ENCODE results near the gene TPX2.
A peak's percentile ranks its signal among the peaks of the same experiment; 100 is the strongest.
"Not testable (repeated sequence)": the region's sequence is repeated elsewhere in the genome, so short reads cannot be mapped to it uniquely, and the experiment has no call there.

The TPX2 gene

DNA sequence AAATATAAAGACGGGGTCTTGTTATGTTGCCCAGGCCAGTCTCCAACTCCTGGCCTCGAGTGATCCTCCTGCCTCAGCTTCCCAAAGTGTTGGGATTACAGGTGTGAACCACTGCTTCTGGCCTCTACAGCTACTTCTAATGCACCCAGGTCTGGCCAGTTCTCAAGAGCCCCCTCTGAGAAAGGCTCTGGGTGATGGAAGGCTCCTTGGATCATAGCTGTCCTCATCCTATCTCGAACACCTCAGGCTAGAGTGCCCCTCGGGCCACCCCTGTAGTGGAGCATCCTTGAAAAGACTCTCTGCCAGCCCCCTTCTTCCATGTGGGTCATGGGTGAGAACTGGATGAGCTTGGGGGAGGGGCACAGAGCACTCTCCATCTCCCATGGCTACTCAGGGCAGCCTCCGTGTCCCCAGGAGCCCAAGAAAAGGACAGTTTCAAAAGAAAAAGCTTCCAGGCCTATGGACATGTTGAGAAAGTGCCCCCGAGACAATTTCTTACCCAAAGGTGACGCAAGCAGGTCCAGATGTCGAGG lies 79.4 kb downstream of the TPX2 start:
- no peak for DNase-seq

DNA sequence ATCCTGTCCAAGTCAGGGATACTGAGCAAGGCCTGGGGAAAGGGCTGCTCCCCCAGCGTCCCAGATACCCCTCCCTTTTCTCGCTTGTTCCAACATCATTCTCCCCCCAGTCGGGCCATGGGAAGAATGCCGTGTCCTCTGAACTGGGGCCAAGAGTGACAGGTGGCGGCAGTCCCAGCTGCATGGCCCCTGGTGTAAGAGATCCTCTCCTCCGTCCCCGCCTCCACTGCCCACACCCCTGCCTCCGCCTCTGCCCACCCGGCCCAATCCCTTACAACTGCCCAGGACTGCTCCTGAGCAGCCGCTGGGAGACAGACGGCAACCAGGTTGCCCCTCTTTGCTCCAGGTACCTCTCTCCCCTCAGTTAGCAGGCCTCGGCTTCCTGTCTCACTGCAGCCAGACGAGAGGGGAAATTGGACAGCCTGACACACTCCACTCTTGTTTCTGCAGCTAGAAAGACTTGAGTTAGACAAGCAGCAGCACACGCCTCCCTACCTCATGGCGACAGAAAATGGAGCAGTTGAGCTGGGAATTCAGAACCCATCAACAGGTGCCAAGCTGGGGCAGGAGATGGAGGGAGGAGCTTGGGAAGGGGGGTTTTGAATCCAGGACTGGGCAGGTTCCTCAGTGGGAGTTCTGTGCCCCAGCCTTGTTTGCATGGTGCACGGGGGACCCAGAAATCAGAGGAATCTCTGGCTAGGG lies 80.1 kb downstream of the TPX2 start, which contains the start of gene MYLK2:
Gene MYLK2 (plus strand): TSS at position 274 of the 702 bp plus-strand sequence. CDS start 225 bp downstream, at position 499.
- no peak for DNase-seq

DNA sequence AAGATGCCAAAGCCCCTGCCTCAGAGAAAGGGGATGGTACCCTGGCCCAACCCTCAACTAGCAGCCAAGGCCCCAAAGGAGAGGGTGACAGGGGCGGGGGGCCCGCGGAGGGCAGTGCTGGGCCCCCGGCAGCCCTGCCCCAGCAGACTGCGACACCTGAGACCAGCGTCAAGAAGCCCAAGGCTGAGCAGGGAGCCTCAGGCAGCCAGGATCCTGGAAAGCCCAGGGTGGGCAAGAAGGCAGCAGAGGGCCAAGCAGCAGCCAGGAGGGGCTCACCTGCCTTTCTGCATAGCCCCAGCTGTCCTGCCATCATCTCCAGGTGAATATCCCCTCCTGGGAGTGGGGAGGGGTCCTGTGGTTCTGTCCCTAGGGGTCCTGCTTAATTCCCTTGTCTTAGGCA lies 81.1 kb downstream of the TPX2 start:
- DNase-seq = no peak

DNA sequence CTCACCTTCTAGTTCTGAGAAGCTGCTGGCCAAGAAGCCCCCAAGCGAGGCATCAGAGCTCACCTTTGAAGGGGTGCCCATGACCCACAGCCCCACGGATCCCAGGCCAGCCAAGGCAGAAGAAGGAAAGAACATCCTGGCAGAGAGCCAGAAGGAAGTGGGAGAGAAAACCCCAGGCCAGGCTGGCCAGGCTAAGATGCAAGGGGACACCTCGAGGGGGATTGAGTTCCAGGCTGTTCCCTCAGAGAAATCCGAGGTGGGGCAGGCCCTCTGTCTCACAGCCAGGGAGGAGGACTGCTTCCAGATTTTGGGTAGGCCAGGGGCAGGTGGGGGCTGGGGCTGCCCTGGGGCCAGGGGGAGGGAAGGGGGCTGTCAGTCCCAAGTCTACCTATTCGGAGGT lies 82.3 kb downstream of the TPX2 start:
- no peak for DNase-seq

DNA sequence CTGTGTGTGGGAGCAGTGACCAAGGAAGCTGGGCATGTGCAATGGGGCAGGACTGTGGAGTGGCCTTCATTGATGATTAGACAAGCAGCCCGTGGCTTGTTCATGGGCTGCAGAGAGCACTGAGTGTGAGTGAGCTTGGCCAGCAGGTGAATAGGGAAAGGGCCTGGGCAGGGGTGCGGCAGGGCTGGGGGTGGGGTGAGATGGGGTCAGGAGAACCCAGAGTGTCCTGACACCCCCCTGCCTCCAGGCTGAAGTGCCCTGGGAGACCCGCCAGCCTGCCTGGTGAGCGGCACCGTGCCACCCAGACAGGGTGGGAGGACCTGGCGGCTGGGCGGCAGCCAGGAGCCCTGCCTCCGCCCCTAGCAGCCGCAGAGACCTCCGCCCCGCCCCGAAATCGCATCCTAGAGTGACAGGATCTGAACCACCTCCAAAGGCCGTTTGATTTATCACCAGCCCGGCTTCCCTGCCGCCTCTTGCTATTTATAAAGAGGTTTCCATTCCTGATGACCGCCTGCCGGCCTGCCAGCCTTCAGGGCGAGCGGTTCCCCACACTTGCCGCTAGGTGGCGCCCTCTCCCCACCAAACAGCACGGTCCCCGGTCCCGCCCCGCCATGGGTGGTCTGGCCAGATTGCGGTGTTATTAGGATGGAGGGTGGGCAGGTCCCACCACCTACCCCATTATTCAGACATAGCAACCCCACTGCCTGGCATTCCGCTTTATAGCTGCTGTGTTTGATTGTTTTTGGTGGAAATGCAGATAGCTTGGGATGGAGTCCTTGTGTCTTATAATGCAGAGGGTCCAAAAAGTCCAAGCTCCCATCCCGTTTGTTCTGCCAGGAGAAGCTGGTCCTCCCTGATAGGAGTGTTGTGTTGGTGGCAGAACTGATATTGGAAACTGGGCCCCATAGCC lies 83.6 kb downstream of the TPX2 start:
- DNase-seq = peak; percentile 73

DNA sequence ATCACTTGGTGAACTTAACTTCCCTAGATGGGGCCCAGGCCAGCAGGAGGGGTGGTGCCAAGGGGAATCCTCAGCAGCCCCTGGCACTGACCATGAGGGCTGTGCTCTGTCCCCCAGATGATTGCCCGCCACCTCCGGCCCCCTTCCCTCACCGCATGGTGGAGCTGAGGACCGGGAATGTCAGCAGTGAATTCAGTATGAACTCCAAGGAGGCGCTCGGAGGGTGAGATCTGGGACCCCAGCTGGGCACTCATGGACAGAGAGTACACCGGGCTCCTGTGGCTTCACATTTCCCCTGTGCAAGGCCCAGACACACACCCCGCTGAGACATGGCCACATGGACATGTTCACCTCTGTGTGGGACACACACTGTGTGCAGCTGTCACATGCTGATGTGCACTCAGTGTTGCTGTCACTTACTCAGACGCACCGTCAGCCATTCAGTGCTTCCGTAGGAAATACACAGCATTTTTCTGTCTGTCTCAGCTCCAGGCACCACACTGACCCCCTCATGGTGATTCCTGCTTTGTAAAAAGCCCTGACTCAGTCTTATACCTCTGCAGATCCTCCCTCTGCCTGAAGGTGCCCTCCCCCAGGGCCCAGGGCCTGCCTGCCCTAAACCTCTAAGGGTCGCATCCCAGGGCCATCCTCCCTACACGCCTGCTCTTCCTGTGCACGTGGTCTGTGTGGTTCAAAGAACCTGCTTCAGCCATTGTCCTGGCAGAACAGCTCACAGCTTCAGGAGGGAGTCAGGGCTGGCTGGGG lies 84.5 kb downstream of the TPX2 start:
- DNase-seq = no peak

DNA sequence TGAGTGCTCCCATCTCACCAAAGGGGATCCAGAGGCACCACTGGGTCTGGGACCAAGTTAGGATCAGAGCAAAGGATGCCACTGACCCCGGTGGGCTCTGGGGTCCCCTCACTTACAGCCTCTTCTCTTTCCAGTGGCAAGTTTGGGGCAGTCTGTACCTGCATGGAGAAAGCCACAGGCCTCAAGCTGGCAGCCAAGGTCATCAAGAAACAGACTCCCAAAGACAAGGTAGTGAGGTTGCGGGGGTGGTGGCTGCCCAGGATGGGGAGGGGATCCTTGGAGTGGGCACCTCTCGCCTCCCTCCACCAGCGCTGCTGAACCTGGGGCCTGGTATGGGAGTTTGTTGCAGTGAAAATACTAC lies 85.0 kb downstream of the TPX2 start:
- no peak for DNase-seq

DNA sequence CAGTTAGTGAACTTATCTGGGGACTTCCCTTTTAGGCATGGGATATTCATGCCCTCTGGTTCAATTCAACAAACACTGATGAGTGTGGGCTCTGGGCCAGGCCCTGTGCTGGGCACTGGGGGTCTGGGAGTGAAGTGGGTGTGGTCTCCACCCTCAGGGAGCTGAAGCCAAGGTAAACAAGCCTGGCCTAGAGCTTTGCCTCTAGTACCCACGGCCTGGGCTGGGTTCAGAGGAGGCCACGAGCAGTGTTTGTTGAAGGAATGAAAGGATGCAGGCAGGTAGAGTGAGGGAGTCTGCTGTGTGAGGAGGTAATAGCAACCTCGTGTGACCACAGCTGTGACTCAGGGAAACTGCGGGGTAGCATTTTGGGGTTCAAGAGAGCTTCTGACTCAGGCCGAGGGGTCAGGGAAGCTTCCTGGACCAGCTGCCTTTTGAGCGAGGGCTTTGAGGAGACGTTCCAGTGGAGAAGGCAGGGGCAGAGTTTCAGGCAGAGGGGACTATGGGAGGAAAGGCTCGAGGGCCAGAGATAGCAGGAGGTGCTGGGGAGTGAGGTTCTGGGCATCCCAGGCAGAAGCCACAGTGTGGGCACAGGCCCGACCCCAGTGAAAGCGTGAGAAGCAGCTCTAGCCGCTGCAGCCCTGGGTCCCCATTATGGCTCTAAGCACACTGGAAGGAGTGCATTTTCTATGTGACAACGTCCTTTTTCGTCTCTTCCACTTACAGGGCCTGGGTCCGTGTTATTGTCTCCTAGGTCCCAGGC lies 85.6 kb downstream of the TPX2 start:
- no peak for DNase-seq

DNA sequence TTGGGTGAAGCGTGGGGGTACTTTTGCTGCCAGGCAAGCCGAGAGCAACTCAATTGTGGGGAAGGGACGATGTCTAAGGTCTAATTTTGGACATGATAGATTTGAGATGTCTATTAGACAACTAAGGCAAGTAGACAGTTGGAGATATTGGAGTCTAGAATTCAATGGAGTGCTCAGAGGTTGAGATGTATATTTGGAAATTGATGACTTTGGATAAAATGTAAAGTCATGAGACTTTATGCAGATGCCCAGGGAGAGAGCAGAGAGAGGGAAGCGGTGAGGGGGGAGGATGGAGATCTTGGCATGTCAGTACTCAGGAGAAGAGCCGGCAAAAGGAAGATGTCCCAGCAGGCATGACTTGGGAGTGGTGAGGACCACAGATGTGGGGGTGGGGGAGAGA lies 87.0 kb downstream of the TPX2 start:
- no peak for DNase-seq

DNA sequence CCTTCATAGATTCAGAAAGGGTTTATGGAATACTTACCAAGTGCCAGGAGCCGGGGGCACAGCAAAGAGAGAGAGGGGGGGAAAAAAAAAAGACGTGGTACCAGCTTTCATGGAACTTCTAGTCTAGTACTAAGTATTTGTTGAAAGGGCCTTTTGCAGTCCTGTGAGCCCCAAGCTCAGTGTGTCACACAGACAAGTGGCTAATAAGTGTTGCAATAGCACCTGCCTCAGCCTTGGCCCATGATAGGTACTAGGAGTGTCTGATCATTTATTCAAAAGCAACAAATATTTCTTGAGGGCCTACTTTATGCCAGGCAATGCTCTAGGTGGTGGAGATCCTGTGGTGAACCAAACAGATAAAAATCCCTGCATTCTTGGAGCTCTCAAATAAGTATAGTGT lies 88.0 kb downstream of the TPX2 start:
- DNase-seq = no peak

DNA sequence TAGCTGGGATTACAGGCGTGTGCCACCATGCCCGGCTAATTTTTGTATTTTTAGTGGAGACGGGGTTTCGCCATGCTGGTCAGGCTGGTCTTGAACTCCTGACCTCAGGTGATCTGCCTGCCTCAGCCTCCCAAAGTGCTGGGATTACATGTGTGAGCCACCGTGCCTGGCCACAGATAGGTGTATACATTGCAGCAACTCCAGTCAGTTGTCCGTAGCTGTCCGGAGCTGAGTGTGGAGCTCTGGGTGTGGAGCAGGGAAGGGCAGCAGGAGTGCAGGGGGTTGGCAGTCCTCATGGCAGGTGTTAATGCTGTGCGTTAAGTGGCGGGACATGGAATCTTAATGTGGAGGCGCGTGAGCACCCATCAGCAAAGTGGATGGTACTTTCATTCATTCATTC lies 88.9 kb downstream of the TPX2 start:
- not testable (repeated sequence) for DNase-seq

DNA sequence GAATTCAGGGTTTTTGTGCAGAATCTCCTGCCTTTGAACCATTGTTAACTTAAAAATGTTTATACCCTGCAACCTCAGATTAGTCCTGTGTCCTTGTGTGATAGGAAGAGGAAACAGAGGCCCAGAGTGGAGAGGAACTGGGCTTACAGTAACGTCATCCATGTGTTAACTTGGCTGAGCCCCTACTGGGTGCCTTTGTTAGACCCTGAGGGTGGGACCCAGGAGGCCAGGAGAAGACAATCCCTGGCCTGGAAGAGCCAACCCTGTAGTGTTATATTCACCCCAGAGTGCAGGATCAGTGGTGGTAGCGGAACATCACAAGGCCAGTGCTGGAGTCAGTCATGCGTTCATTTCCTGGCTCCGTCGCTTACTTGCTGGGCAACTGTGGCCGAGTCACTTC lies 90.6 kb downstream of the TPX2 start:
- DNase-seq = no peak

DNA sequence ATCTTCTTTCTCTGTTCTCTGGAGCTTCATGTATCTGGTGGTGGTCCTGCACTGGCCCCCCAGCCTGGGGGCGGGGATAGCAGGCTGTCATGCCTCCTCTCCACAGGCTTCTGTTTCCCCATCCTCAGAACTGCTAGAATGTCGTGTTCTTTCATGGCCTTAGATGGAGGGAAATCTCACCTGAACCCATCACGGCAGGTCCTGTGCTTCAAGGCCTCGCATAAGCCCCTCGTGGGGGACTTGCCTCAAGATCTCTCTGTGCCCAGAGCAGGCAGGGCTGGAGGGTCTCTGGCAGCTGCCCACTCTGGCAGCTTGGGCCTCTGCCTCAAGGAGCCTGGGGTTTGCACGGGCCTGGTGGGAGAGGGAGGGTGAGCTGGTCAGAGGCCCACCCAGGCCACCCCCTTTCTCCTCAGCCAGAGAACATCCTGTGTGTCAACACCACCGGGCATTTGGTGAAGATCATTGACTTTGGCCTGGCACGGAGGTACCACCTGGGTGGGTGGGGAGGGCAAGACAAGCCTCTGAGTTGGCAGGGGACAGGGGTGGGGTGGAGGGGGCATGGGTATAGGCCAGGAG lies 91.4 kb downstream of the TPX2 start:
- DNase-seq = no peak

DNA sequence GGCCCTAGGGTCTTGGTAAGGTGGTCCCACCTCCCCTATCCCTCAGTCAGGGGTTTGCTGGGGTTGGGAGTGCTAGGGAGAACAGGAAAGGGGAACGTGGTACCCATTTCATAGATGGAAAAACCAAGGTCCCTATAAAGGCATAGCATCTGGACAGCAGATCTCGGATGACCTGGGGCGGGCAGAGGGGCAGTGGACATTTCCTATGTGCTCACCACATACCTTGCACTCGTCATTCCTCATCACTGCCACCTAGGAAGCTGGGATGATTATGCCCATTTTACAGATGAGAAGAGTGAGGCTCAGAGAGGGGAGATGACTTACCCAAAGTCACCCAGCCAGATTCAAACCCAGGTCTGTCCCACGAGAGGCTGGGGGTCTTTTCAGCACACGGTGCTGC lies 92.1 kb downstream of the TPX2 start:
- no peak for DNase-seq

DNA sequence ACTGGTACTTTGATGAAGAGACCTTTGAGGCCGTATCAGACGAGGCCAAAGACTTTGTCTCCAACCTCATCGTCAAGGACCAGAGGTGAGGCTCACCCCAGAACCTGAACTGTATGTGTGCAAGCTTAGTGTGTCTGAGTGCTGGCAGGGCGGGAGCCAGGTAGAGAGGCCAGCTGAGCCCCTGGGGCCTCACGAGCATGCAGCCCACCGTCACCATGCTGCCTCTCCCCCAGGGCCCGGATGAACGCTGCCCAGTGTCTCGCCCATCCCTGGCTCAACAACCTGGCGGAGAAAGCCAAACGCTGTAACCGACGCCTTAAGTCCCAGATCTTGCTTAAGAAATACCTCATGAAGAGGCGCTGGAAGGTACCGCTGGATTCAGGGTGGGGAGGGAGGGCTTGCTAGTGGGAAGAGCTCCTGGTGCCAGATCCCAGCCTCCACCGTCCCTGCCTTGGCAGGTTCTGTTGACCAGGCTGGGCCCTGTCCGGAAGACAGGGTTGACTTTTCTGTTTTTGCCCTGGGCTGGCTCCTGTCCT lies 92.7 kb downstream of the TPX2 start:
- no peak for DNase-seq

DNA sequence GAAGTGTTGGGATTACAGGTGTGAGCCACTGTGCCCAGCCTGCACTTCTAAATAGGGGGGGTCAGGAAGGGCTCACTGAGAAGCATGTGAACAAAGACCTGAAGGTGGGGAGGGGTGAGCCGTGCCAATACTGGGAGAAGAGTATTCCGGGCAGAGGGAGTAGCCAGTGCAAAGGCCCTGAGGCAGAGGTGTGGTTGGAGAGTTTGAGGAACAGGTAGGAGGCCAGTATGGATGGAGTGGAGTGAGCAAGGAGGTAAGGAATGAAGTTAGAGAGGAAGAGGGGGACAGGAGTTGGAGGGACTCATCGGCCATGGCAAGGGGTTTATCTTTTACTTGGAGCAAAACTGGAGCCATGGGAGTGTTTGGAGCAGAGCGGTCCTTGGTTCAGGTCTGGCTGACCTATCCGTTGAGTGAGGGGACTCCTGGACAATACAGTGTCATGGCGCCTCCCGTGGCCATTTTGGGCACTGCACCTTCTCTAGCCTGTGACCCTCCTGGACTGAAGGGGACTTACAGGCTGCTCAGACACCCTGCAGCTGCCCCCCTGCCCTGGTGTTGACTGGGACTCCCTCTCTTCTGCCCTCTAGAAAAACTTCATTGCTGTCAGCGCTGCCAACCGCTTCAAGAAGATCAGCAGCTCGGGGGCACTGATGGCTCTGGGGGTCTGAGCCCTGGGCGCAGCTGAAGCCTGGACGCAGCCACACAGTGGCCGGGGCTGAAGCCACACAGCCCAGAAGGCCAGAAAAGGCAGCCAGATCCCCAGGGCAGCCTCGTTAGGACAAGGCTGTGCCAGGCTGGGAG lies 94.2 kb downstream of the TPX2 start:
- DNase-seq = peak; percentile 44

DNA sequence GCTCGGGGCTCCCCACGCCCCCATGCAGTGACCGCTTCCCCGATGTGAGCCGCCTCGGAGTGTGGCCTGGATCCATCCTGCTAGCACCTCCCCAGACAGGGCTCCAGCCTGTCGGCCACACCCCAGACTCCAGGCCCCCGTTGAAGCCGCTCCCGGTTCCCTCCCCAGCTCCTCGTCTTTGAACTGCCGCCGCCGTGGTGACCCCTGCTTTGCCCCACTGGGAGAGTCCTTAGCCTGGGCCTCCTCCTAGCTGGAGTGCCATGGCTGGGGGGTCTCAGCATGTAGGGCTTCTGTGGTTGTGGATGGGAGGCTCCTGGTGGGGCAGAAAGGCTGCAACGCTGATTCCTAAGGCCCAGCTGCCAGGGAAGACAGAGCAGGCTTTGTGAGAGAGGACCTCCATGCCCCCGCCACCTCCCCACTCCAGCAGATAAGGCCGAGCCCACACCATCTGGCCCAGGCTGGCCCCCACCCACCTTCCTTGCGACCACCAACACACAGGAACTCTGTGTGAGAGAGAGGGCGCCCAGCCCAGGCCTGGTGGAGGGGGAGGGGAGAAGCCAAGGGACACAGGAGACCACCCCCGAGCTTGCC lies 94.9 kb downstream of the TPX2 start:
- DNase-seq = no peak

DNA sequence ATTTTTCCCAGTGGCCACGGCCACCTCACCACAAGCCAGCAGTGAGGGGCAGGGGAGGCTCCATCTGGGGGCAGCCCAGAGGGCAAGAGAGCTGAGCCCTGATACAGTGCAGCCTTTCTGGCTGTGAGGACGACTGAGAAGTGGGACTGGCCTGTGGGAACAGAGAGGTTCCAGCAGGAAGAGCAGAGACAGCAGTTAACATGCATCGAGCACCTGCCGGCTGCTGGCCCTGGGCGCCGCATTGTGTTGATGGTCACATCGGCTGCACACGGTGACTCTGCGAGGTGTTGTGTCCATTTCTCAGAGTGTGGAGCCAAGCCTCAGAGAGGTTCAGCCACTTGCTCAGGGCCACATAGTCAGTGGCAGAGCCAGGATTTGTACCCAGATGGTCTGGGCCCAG lies 96.5 kb downstream of the TPX2 start:
- DNase-seq = no peak

DNA sequence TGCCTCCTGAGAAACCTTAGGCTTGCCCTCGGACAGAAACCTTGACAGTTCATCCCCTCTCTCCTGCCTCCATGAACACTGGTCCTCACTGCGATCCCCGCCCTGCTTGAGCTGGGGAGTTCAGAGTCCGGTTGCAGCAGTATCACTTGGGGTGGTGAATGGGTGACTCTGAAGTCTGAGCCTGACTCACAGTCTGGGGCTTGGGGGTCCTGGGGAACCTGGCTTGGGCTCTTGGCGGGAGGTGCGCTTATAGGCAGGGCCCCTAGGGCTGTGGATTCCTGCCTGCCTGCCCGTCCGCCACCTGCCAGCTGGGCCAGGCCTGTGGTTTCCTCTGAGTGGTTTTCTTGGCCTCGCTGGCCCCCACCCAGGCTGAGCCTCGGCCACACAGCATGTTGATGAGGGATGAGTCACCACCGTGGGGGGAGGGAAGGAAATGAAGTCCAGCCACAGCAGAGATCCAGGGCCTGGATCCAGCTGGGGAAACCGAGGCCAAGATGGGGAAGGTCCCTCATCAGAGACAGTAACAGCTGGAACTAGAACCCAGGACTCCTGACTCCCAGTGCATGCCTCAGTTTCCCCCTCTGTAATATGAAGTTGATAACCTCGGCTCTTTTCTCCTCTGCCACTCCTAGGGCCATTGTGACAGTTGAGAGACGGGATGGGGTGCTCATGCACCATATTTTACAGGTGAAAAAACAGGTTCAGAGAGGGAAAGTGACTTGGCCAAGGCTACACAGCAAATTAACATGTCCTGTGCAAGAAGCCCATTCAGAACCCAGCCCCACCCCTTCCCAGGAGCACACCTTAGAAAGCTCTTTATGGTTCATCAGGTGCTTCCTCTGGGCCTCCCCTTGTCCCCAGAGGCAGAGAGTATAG lies 97.1 kb downstream of the TPX2 start:
- DNase-seq = no peak

Data from activated T-cell treated with anti-CD3 and anti-CD28 coated beads for 4 hours (primary cell).